ENCODE measurements around the gene TBRG4. TPM values are rescaled to one million over a fixed set of nuclear protein-coding genes. Genes with fewer than 3 reads are reported as not detected.

The TBRG4 gene
- polyA plus RNA-seq, 2 donors = 38.3 to 41.6 TPM

GRCh38 chr7:45131891-45132290 lies 20.4 kb upstream of the TBRG4 start:
- 72 to 84% methylated on average over 4 of the region's 4 CpGs for WGBS, 2 donors
- Histone ChIP-seq H3K4me3 (ENCODE audit: low read depth in 1 of 2, low read length in 2 of 2) (no peak overlapping the region), H3K27me3 (ENCODE audit: control insufficient read depth in 1 of 2, insufficient read depth in 2 of 2, low read length in 2 of 2) (no peaks in the 10 kb centered on the region), H3K27ac (ENCODE audit: low read depth in 2 of 2, low read length in 1 of 2) (no peak overlapping the region), H3K9me3 (ENCODE audit: control insufficient read depth in 2 of 2, insufficient read depth in 1 of 2, low read depth in 1 of 2, low read length in 1 of 2) (no peaks in the 10 kb centered on the region), H3K4me1 (ENCODE audit: control insufficient read depth in 2 of 2, insufficient read depth in 2 of 2, low read length in 1 of 2) (no peaks in the 10 kb centered on the region), H3K36me3 (ENCODE audit: control insufficient read depth in 2 of 2, insufficient read depth in 2 of 2, low read length in 1 of 2) (no peaks in the 10 kb centered on the region)

GRCh38 chr7:45130910-45131309 lies 19.4 kb upstream of the TBRG4 start:
- H3K36me3 ChIP-seq (ENCODE audit: control insufficient read depth in 2 of 2, insufficient read depth in 2 of 2, low read length in 1 of 2) = no peaks in the 10 kb centered on the region
- H3K9me3 ChIP-seq (ENCODE audit: control insufficient read depth in 2 of 2, insufficient read depth in 1 of 2, low read depth in 1 of 2, low read length in 1 of 2) = no peaks in the 10 kb centered on the region
- H3K27me3 ChIP-seq (ENCODE audit: control insufficient read depth in 1 of 2, insufficient read depth in 2 of 2, low read length in 2 of 2) = no peaks in the 10 kb centered on the region
- no peak overlapping the region for H3K27ac ChIP-seq (ENCODE audit: low read depth in 2 of 2, low read length in 1 of 2)
- H3K4me1 ChIP-seq (ENCODE audit: control insufficient read depth in 2 of 2, insufficient read depth in 2 of 2, low read length in 1 of 2) = no peaks in the 10 kb centered on the region
- 63 to 66% methylated on average over 9 of the region's 9 CpGs for WGBS, 2 donors
- H3K4me3 ChIP-seq (ENCODE audit: low read depth in 1 of 2, low read length in 2 of 2) = no peak overlapping the region

DNA sequence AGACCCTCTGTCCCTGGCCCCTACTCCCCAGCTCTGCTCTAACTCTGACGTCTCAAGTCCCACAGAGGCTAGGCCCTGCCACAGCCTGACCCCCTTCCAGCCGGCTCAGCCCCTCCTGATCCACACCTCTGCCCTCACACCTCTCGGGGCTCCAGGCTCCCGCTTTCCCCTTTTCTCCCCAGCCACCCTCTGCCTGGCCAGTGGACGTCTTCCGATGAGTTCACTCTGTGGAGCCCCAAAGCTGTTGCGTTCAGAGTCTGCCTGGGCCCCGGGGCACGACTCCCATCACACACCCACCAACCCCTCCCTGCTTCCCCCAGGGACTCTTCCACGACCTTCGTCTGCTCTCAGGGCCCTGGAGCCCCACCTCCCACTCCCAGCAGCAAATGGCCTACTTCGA lies 18.4 kb upstream of the TBRG4 start:
- Histone ChIP-seq H3K27ac (ENCODE audit: low read depth in 2 of 2, low read length in 1 of 2) (no peak overlapping the region), H3K9me3 (ENCODE audit: control insufficient read depth in 2 of 2, insufficient read depth in 1 of 2, low read depth in 1 of 2, low read length in 1 of 2) (no peaks in the 10 kb centered on the region), H3K36me3 (ENCODE audit: control insufficient read depth in 2 of 2, insufficient read depth in 2 of 2, low read length in 1 of 2) (no peaks in the 10 kb centered on the region), H3K4me3 (ENCODE audit: low read depth in 1 of 2, low read length in 2 of 2) (no peak overlapping the region), H3K4me1 (ENCODE audit: control insufficient read depth in 2 of 2, insufficient read depth in 2 of 2, low read length in 1 of 2) (no peaks in the 10 kb centered on the region), H3K27me3 (ENCODE audit: control insufficient read depth in 1 of 2, insufficient read depth in 2 of 2, low read length in 2 of 2) (no peaks in the 10 kb centered on the region)
- 70 to 75% methylated on average over 12 of the region's 12 CpGs for WGBS, 2 donors

- Histone ChIP-seq H3K4me3 (ENCODE audit: low read depth in 1 of 2, low read length in 2 of 2) (no peak overlapping the region), H3K9me3 (ENCODE audit: control insufficient read depth in 2 of 2, insufficient read depth in 1 of 2, low read depth in 1 of 2, low read length in 1 of 2) (no peaks in the 10 kb centered on the region), H3K4me1 (ENCODE audit: control insufficient read depth in 2 of 2, insufficient read depth in 2 of 2, low read length in 1 of 2) (no peaks in the 10 kb centered on the region), H3K27ac (ENCODE audit: low read depth in 2 of 2, low read length in 1 of 2) (no peak overlapping the region), H3K36me3 (ENCODE audit: control insufficient read depth in 2 of 2, insufficient read depth in 2 of 2, low read length in 1 of 2) (no peaks in the 10 kb centered on the region), H3K27me3 (ENCODE audit: control insufficient read depth in 1 of 2, insufficient read depth in 2 of 2, low read length in 2 of 2) (no peaks in the 10 kb centered on the region)
- WGBS, 2 donors = 81 to 85% methylated on average over 15 of the region's 15 CpGs
Measured at GRCh38 chr7:45129181-45129800, 17.8 kb upstream of the TBRG4 start.

- no peaks in the 10 kb centered on the region for H3K9me3 ChIP-seq (ENCODE audit: control insufficient read depth in 2 of 2, insufficient read depth in 1 of 2, low read depth in 1 of 2, low read length in 1 of 2)
- H3K27me3 ChIP-seq (ENCODE audit: control insufficient read depth in 1 of 2, insufficient read depth in 2 of 2, low read length in 2 of 2) = no peaks in the 10 kb centered on the region
- no peak overlapping the region for H3K4me3 ChIP-seq (ENCODE audit: low read depth in 1 of 2, low read length in 2 of 2)
- 73 to 89% methylated on average over 6 of the region's 6 CpGs for WGBS, 2 donors
- no peaks in the 10 kb centered on the region for H3K4me1 ChIP-seq (ENCODE audit: control insufficient read depth in 2 of 2, insufficient read depth in 2 of 2, low read length in 1 of 2)
- H3K27ac ChIP-seq (ENCODE audit: low read depth in 2 of 2, low read length in 1 of 2) = no peak overlapping the region
- H3K36me3 ChIP-seq (ENCODE audit: control insufficient read depth in 2 of 2, insufficient read depth in 2 of 2, low read length in 1 of 2) = no peaks in the 10 kb centered on the region
Measured at GRCh38 chr7:45126920-45127319, 15.4 kb upstream of the TBRG4 start.

- Histone ChIP-seq H3K27ac (ENCODE audit: low read depth in 2 of 2, low read length in 1 of 2) (no peak overlapping the region), H3K4me1 (ENCODE audit: control insufficient read depth in 2 of 2, insufficient read depth in 2 of 2, low read length in 1 of 2) (no peaks in the 10 kb centered on the region), H3K27me3 (ENCODE audit: control insufficient read depth in 1 of 2, insufficient read depth in 2 of 2, low read length in 2 of 2) (no peaks in the 10 kb centered on the region), H3K4me3 (ENCODE audit: low read depth in 1 of 2, low read length in 2 of 2) (no peak overlapping the region), H3K36me3 (ENCODE audit: control insufficient read depth in 2 of 2, insufficient read depth in 2 of 2, low read length in 1 of 2) (no peaks in the 10 kb centered on the region), H3K9me3 (ENCODE audit: control insufficient read depth in 2 of 2, insufficient read depth in 1 of 2, low read depth in 1 of 2, low read length in 1 of 2) (peaks cover 0 to 3% of the 10 kb centered on the region in 2 donors)
- WGBS, 2 donors = 82 to 88% methylated on average over 6 of the region's 6 CpGs
Measured at GRCh38 chr7:45126201-45126600, 14.7 kb upstream of the TBRG4 start.

DNA sequence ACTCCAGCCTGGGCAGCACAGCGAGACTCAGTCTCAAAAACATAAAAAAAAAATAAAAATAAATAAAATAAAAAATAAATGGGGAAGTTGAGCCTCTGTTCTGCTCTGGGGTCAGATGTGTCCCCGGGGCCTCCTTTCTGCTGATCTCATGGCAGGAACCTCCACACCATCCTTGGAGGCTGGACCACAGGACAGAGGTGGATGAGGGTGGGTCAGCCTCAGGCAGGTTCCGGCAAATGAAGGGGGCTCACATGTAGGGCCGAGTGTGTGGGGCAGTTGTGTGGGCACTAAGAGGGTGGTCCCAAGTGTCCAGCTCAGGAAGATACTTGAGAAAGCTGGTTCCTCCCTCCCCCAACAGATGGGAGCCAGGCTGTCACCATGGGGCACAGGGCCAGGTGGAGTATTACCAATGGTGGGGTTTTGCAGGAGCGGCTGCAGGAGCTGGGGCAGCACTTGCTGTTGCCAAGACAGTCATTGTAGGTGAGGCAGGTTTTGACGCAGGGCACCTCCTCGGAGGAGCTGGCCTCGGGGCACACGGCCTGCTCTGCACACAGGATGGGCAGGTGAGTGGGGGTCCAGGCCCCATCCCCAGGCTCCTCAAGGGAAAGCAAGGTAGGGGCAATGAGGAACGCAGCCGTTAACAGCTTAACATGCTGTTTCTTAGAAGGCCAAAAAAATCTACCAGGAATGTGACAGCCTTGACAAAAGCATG lies 13.9 kb upstream of the TBRG4 start:
- Histone ChIP-seq H3K9me3 (ENCODE audit: control insufficient read depth in 2 of 2, insufficient read depth in 1 of 2, low read depth in 1 of 2, low read length in 1 of 2) (peaks cover 0 to 3% of the 10 kb centered on the region in 2 donors), H3K4me3 (ENCODE audit: low read depth in 1 of 2, low read length in 2 of 2) (no peak overlapping the region), H3K36me3 (ENCODE audit: control insufficient read depth in 2 of 2, insufficient read depth in 2 of 2, low read length in 1 of 2) (no peaks in the 10 kb centered on the region), H3K27me3 (ENCODE audit: control insufficient read depth in 1 of 2, insufficient read depth in 2 of 2, low read length in 2 of 2) (no peaks in the 10 kb centered on the region), H3K27ac (ENCODE audit: low read depth in 2 of 2, low read length in 1 of 2) (no peak overlapping the region), H3K4me1 (ENCODE audit: control insufficient read depth in 2 of 2, insufficient read depth in 2 of 2, low read length in 1 of 2) (no peaks in the 10 kb centered on the region)
- 87 to 88% methylated on average over 11 of the region's 11 CpGs for WGBS, 2 donors

DNA sequence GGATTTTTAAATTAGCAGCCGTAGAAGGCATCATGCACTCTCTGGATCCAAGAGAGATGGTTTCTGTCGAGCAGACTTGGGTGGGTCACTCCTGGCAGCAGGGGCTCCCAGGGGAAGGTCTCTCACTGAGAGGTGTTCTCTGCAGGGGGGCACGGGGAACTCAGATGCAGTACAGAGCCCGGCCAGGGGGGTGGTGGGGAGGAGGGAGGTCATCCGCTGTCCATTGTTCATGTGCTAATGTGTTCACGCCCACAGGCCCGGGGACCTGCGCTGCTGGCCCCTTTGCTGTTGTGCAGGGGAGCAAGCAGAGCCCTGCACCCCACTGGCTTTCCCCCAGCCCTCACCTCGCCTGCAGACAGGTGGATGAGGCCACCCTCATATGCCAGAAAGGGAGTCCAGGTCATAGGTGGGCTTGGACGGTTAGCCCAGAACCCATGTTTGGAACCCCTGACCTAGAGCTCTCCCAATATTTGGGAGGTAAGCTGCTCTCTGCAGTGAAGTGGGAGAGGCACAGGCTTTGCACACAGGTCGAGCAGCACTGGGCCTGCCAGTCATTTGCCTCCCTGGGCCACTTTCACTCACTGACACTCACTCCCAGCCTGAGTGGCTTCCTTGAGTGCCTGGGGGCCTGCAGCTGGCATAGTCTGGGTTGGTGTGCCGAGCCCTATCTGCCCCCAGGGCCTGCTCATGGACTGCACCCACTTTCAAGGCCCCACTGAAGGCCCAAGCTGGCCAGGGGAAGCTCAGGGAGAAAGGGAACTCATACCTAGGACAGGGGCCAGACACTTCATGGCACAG lies 12.6 kb upstream of the TBRG4 start:
- Histone ChIP-seq H3K27me3 (ENCODE audit: control insufficient read depth in 1 of 2, insufficient read depth in 2 of 2, low read length in 2 of 2) (no peaks in the 10 kb centered on the region), H3K4me3 (ENCODE audit: low read depth in 1 of 2, low read length in 2 of 2) (no peak overlapping the region), H3K27ac (ENCODE audit: low read depth in 2 of 2, low read length in 1 of 2) (no peak overlapping the region), H3K36me3 (ENCODE audit: control insufficient read depth in 2 of 2, insufficient read depth in 2 of 2, low read length in 1 of 2) (no peaks in the 10 kb centered on the region), H3K4me1 (ENCODE audit: control insufficient read depth in 2 of 2, insufficient read depth in 2 of 2, low read length in 1 of 2) (no peaks in the 10 kb centered on the region), H3K9me3 (ENCODE audit: control insufficient read depth in 2 of 2, insufficient read depth in 1 of 2, low read depth in 1 of 2, low read length in 1 of 2) (peaks cover 0 to 3% of the 10 kb centered on the region in 2 donors)
- 71 to 77% methylated on average over 12 of the region's 12 CpGs for WGBS, 2 donors

DNA sequence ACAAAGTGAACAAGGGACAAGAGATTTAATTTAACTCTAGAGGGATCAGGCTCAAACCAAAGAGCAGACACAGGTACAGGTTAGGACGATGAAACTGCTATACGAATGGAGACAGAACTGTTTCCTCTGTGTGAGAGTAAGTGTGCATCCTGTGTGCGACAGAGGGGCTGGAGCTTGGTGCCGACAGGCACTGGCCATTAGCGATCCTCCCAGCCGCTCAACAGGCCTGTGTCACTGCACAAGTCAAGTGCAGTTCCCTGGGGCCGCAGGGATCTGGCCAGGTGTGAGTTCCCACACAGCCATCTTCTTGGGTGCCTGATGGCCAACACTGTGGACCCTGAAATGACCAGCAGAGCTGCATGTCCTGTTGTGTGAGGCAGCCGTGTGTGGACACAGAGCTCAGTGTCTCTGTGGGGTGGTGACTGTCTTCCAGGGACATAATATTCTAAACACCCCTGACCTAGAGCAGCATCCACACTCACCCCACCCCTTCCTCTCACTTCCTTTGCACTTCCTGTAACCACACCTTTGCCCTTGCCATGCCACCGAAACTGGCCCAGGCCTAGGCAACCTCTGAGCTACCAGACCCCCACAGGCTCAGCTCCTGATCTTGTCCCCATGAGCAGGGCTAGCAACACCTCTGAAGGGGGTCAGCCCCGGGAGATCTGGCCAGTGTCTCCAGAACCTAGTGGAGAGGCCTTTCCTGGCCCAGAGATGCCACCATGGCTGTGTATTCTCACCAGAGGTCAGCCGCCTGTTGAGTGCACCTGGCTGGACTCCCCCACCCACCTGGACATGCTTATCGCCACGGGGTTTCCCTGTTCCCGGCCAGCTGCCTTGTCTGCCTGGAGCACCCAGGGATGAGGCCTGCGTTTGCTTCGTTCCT lies 11.7 kb upstream of the TBRG4 start:
- no peak overlapping the region for H3K27ac ChIP-seq (ENCODE audit: low read depth in 2 of 2, low read length in 1 of 2)
- H3K36me3 ChIP-seq (ENCODE audit: control insufficient read depth in 2 of 2, insufficient read depth in 2 of 2, low read length in 1 of 2) = no peaks in the 10 kb centered on the region
- 78 to 80% methylated on average over 16 of the region's 16 CpGs for WGBS, 2 donors
- no peaks in the 10 kb centered on the region for H3K4me1 ChIP-seq (ENCODE audit: control insufficient read depth in 2 of 2, insufficient read depth in 2 of 2, low read length in 1 of 2)
- peaks cover 0 to 3% of the 10 kb centered on the region in 2 donors for H3K9me3 ChIP-seq (ENCODE audit: control insufficient read depth in 2 of 2, insufficient read depth in 1 of 2, low read depth in 1 of 2, low read length in 1 of 2)
- no peak overlapping the region for H3K4me3 ChIP-seq (ENCODE audit: low read depth in 1 of 2, low read length in 2 of 2)
- H3K27me3 ChIP-seq (ENCODE audit: control insufficient read depth in 1 of 2, insufficient read depth in 2 of 2, low read length in 2 of 2) = no peaks in the 10 kb centered on the region
